ENCODE results near the gene KRT36. TPM values are rescaled to one million over a fixed set of nuclear protein-coding genes. Genes with fewer than 3 reads are reported as not detected.

KRT36 gene
- total and polyA plus RNA-seq, 2 donors (not counting 1 experiment from before 2014, with no cell fraction given) = not detected

GRCh38 chr17:41496803-41497484 lies 7.2 kb upstream of the KRT36 start:
- H3K27me3 ChIP-seq (replicated peaks in 1 of 4; ENCODE audit: control extremely low read depth in 1 of 4, control insufficient read depth in 3 of 4, insufficient read depth in 4 of 4, low read length in 3 of 4) = peaks cover 0 to 3% (median 0%) of the 10 kb centered on the region in 4 experiments
- DNase-seq (peak; percentile 28), ATAC-seq (ENCODE audit: low read depth) (peak; percentile 47)
- H3K4me1 ChIP-seq (ENCODE audit: control insufficient read depth in 2 of 2, insufficient read depth in 2 of 2, low read length in 2 of 2) = peaks cover 0 to 20% of the 10 kb centered on the region in 2 donors
- no peaks in the 10 kb centered on the region for H4K20me1 ChIP-seq (ENCODE audit: control insufficient read depth, insufficient read depth, low read length, poor library complexity, severe bottlenecking)
- no peak overlapping the region for H3K27ac Mint-ChIP-seq
- WGBS (ENCODE audit: insufficient coverage) = 47% methylated on average over 10 of the region's 12 CpGs
- H3K36me3 ChIP-seq (replicated peaks in 1 of 2; ENCODE audit: control extremely low read depth in 1 of 2, control insufficient read depth in 1 of 2, extremely low read depth in 1 of 2, insufficient read depth in 2 of 2, low read length in 1 of 2) = no peaks in the 10 kb centered on the region
- intact Hi-C loops (cut with micrococcal nuclease) = no loop called here
- TF ChIP-seq EZH2 (IDR thresholded peaks at IDR 0.05; ENCODE audit: borderline replicate concordance, insufficient read depth, low read depth, low read length, poor library complexity, severe bottlenecking) (no peak), CTCF (IDR thresholded peaks at IDR 0.05) (no peak)
- H3K4me1 Mint-ChIP-seq = peaks cover 6% of the 10 kb centered on the region
- no peaks in the 10 kb centered on the region for H3K79me2 ChIP-seq (ENCODE audit: control insufficient read depth, insufficient read depth, low read length)
- peak overlapping the region; percentile 19 for H3K4me2 ChIP-seq (replicated peaks; ENCODE audit: low read depth, low read length, poor library complexity, severe bottlenecking)
- POLR2A ChIA-PET = no interaction called here
- no peak overlapping the region for H3K4me3 Mint-ChIP-seq
- peaks cover 0 to 17% (median 0%) of the 10 kb centered on the region in 3 donors for H3K9me3 ChIP-seq (ENCODE audit: control extremely low read depth in 1 of 3, control insufficient read depth in 2 of 3, insufficient read depth in 1 of 3, low read length in 2 of 3)
- peaks cover 36% of the 10 kb centered on the region for H3K27me3 Mint-ChIP-seq
- no peak overlapping the region for H3K27ac ChIP-seq (ENCODE audit: low read length in 2 of 2)
- CTCF ChIA-PET = no interaction called here
- no peaks in the 10 kb centered on the region for H3K9me3 Mint-ChIP-seq (ENCODE audit: insufficient read depth)
- H3K4me3 ChIP-seq (ENCODE audit: control extremely low read depth in 1 of 5, extremely low read depth in 1 of 5, insufficient read depth in 1 of 5, low read depth in 2 of 5, low read length in 4 of 5) = no peak overlapping the region
- no peak overlapping the region for H2AFZ ChIP-seq (ENCODE audit: insufficient read depth, low read depth, low read length, poor library complexity, severe bottlenecking)
- H3K9ac ChIP-seq (ENCODE audit: low read length) = no peak overlapping the region

DNA sequence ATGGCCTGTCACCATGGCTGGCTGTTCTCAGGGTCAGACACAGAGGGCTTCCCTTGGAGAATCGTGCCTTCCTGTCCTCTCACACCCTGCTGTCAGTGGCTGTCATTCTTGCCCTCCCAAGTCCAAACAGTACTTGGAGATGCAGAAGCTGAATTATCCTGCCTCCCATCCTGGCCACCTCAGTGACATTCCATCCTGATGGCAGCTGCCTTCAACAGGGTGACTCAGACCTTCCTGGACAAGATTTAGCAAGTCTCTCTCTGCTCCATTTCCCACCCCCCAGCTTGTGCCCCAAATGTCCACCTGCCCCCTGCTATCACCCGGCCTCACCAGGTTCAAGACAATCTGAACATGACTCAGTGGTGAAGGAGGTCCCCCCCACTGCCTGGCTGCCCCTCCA lies 4.8 kb upstream of the KRT36 start:
- Histone ChIP-seq H3K4me1 (ENCODE audit: control insufficient read depth in 2 of 2, insufficient read depth in 2 of 2, low read length in 2 of 2) (peaks cover 0 to 20% of the 10 kb centered on the region in 2 donors), H3K9ac (ENCODE audit: low read length) (no peak overlapping the region), H3K27me3 (replicated peaks in 1 of 4; ENCODE audit: control extremely low read depth in 1 of 4, control insufficient read depth in 3 of 4, insufficient read depth in 4 of 4, low read length in 3 of 4) (peaks cover 0 to 2% (median 0%) of the 10 kb centered on the region in 4 experiments), H4K20me1 (ENCODE audit: control insufficient read depth, insufficient read depth, low read length, poor library complexity, severe bottlenecking) (no peaks in the 10 kb centered on the region), H3K36me3 (replicated peaks in 1 of 2; ENCODE audit: control extremely low read depth in 1 of 2, control insufficient read depth in 1 of 2, extremely low read depth in 1 of 2, insufficient read depth in 2 of 2, low read length in 1 of 2) (no peaks in the 10 kb centered on the region), H3K79me2 (ENCODE audit: control insufficient read depth, insufficient read depth, low read length) (no peaks in the 10 kb centered on the region), H3K9me3 (ENCODE audit: control extremely low read depth in 1 of 3, control insufficient read depth in 2 of 3, insufficient read depth in 1 of 3, low read length in 2 of 3) (peaks cover 0 to 14% (median 0%) of the 10 kb centered on the region in 3 donors), H2AFZ (ENCODE audit: insufficient read depth, low read depth, low read length, poor library complexity, severe bottlenecking) (no peak overlapping the region), H3K27ac (ENCODE audit: low read length in 2 of 2) (no peak overlapping the region), H3K4me3 (ENCODE audit: control extremely low read depth in 1 of 5, extremely low read depth in 1 of 5, insufficient read depth in 1 of 5, low read depth in 2 of 5, low read length in 4 of 5) (no peak overlapping the region), H3K4me2 (replicated peaks; ENCODE audit: low read depth, low read length, poor library complexity, severe bottlenecking) (no peak overlapping the region)
- intact Hi-C loops (cut with micrococcal nuclease) = no loop called here
- POLR2A ChIA-PET = no interaction called here
- ATAC-seq (ENCODE audit: low read depth) (no peak), DNase-seq (no peak)
- CTCF ChIA-PET = interaction anchor here (1.2 kb wide), 1 partner anchor 55 kb away, joined by 3 read pairs; no protein-coding TSS in a partner anchor
- TF ChIP-seq EZH2 (IDR thresholded peaks at IDR 0.05; ENCODE audit: borderline replicate concordance, insufficient read depth, low read depth, low read length, poor library complexity, severe bottlenecking) (no peak), CTCF (IDR thresholded peaks at IDR 0.05) (no peak)
- Mint-ChIP-seq H3K27ac (no peak overlapping the region), H3K4me3 (no peak overlapping the region), H3K9me3 (ENCODE audit: insufficient read depth) (no peaks in the 10 kb centered on the region), H3K4me1 (peaks cover 6% of the 10 kb centered on the region), H3K27me3 (peaks cover 26% of the 10 kb centered on the region)
- 85% methylated on average over 2 of the region's 2 CpGs for WGBS (ENCODE audit: insufficient coverage)
